Fibroblast of lung (primary cell): ENCODE results near the gene SH3PXD2A.

Experiments
- CTCF ChIP-seq, 2 donors: IDR thresholded peaks in 1 of 2; conservative IDR thresholded peaks in 1 of 2; 1 replicate in 1 of 2; 2 replicates in 1 of 2; pipeline ENCODE4 v1.5.1; 2011 to 2012; ENCODE audit warnings: low read length in 2 of 2, control low read depth in 1 of 2, inconsistent platforms in 1 of 2, low read depth in 1 of 2, mild to moderate bottlenecking in 1 of 2
- EZH2 ChIP-seq: IDR thresholded peaks from 2 replicates; pipeline ENCODE4 v1.5.1; 2012; ENCODE audit warnings: low read length, control low read depth, mild to moderate bottlenecking; ENCODE audit errors: missing control alignments

DNA sequence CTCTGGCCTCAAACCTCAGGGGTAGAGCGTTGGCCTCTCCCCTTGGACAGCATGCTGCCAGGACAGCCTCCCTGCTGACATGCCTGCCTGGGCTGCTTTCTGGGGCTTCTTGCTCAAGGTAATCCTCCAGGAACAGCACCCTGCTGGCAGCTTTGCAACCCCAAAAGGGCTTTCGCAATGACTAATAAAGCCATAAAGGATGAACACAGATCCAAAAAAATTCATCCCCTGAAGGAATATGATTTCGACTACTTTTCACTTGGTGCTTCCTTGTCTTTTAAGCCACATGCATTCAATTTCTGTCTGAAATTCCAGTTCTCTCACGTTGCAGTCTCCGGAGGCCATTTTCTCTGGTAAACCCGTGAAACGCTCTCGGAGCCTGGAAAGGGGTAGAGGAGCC is 15.1 kb upstream of the SH3PXD2A start:
- no peak for TF ChIP-seq CTCF (conservative IDR thresholded peaks at IDR 0.05 in 1 of 2, IDR thresholded peaks at IDR 0.05 in 1 of 2; ENCODE audit: low read depth in 1 of 2, low read length in 2 of 2)
- TF ChIP-seq EZH2: no peak
